MV-4-11 (cell line): Measurements from ENCODE around the gene MOB3B.

Experiments used
- DNase-seq: peaks from one replicate; lab custom pipeline; 2025; lab: John Stamatoyannopoulos, UW

MOB3B gene

GRCh38 chr9:27541740-27542139 lies 12.1 kb upstream of the MOB3B start:
- no peak for DNase-seq

GRCh38 chr9:27540502-27540901 lies 10.9 kb upstream of the MOB3B start:
- DNase-seq: no peak

GRCh38 chr9:27539479-27540441 lies 10.1 kb upstream of the MOB3B start:
- DNase-seq: peak; percentile 56

GRCh38 chr9:27538647-27539046 lies 9.0 kb upstream of the MOB3B start:
- no peak for DNase-seq

- no peak for DNase-seq
Measured at GRCh38 chr9:27537756-27538155, 8.1 kb upstream of the MOB3B start.

GRCh38 chr9:27537027-27537435 lies 7.4 kb upstream of the MOB3B start:
- DNase-seq: no peak

GRCh38 chr9:27536168-27536567 lies 6.6 kb upstream of the MOB3B start:
- no peak for DNase-seq

- no peak for DNase-seq
Measured at GRCh38 chr9:27535701-27536118, 6.1 kb upstream of the MOB3B start.

GRCh38 chr9:27534658-27535209 lies 5.1 kb upstream of the MOB3B start:
- DNase-seq: no peak

GRCh38 chr9:27534131-27534530 lies 4.5 kb upstream of the MOB3B start:
- DNase-seq: no peak

GRCh38 chr9:27533311-27533710 lies 3.7 kb upstream of the MOB3B start:
- no peak for DNase-seq

- DNase-seq: peak; percentile 32
Measured at GRCh38 chr9:27532046-27532445, 2.4 kb upstream of the MOB3B start.

GRCh38 chr9:27530915-27531755 lies 1.5 kb upstream of the MOB3B start:
- no peak for DNase-seq

GRCh38 chr9:27528886-27529315 lies 713 bp downstream of the MOB3B start:
- peak; percentile 26 for DNase-seq

- peak; percentile 58 for DNase-seq
Measured at GRCh38 chr9:27528076-27528885, 1.3 kb downstream of the MOB3B start.

- no peak for DNase-seq
Measured at GRCh38 chr9:27527702-27528075, 1.9 kb downstream of the MOB3B start.

- DNase-seq: no peak
Measured at GRCh38 chr9:27524236-27524635, 5.4 kb downstream of the MOB3B start, which contains the start of gene IFNK. Gene IFNK, plus strand, starts transcription at chr9:27524290. Its CDS starts 47 bp downstream, at chr9:27524337.

- no peak for DNase-seq
Measured at GRCh38 chr9:27523141-27523540, 6.5 kb downstream of the MOB3B start.

- no peak for DNase-seq
Measured at GRCh38 chr9:27520986-27521385, 8.6 kb downstream of the MOB3B start.

GRCh38 chr9:27519466-27520465 lies 9.8 kb downstream of the MOB3B start:
- DNase-seq: no peak
